Measurements from ENCODE around the gene SOX2.

Gene SOX2

GRCh38 chr3:181719991-181720680, 8.4 kb downstream of the SOX2 start:
- no peak for DNase-seq (ENCODE audit: low read depth)
- H3K4me3 ChIP-seq (ENCODE audit: low read length): no peak overlapping the region
- no peak for TF ChIP-seq CTCF (conservative IDR thresholded peaks at IDR 0.05; ENCODE audit: low read depth, low read length)

- no peak for TF ChIP-seq CTCF (conservative IDR thresholded peaks at IDR 0.05; ENCODE audit: low read depth, low read length)
- DNase-seq (ENCODE audit: low read depth): no peak
Observed at GRCh38 chr3:181721046-181721875, 9.5 kb downstream of the SOX2 start.

GRCh38 chr3:181722156-181722555, 10.4 kb downstream of the SOX2 start:
- no peak for DNase-seq (ENCODE audit: low read depth)
- TF ChIP-seq CTCF (conservative IDR thresholded peaks at IDR 0.05; ENCODE audit: low read depth, low read length): no peak
- no peak overlapping the region for H3K4me3 ChIP-seq (ENCODE audit: low read length)

More at GRCh38 chr3:181721046-181721875, 9.5 kb downstream of the SOX2 start:
- no peak overlapping the region for H3K4me3 ChIP-seq (ENCODE audit: low read length)

DNA sequence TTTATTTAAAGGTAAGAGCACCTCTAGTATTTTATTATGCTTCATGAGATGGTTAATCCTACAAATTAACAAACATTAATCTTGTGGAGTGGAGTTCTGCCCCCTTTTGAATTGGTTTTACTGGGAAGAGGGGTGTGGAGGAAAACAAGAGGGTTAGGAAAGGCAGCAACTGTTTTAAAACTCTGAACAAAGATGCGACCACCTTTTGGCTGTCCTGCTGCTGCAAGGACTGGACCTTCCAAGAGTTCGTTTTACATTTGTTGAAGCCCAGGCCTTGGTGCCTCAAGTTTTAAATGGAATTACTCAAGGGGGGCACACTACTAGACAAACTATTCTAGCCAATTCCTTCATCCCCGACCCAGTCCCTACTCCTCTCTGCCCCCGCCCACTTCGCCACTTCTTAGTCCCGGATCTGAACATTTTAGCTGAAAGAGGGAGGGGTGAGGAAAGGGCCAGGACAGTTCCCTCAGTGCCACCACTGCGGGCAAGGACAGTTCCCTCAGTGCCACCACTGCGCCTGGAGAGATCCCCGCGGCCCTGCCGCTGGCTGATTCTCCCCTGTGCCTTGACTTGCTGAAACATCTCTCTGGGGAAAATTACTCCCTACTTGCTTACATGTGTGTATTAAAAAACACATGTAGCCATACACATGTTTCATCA, 11.2 kb downstream of the SOX2 start:
- no peak for DNase-seq (ENCODE audit: low read depth)
- TF ChIP-seq CTCF (conservative IDR thresholded peaks at IDR 0.05; ENCODE audit: low read depth, low read length): no peak
- H3K4me3 ChIP-seq (ENCODE audit: low read length): no peak overlapping the region

- no peak for DNase-seq (ENCODE audit: low read depth)
- TF ChIP-seq CTCF (conservative IDR thresholded peaks at IDR 0.05; ENCODE audit: low read depth, low read length): no peak
- no peak overlapping the region for H3K4me3 ChIP-seq (ENCODE audit: low read length)
Observed at GRCh38 chr3:181723625-181724191, 12.0 kb downstream of the SOX2 start.

DNA sequence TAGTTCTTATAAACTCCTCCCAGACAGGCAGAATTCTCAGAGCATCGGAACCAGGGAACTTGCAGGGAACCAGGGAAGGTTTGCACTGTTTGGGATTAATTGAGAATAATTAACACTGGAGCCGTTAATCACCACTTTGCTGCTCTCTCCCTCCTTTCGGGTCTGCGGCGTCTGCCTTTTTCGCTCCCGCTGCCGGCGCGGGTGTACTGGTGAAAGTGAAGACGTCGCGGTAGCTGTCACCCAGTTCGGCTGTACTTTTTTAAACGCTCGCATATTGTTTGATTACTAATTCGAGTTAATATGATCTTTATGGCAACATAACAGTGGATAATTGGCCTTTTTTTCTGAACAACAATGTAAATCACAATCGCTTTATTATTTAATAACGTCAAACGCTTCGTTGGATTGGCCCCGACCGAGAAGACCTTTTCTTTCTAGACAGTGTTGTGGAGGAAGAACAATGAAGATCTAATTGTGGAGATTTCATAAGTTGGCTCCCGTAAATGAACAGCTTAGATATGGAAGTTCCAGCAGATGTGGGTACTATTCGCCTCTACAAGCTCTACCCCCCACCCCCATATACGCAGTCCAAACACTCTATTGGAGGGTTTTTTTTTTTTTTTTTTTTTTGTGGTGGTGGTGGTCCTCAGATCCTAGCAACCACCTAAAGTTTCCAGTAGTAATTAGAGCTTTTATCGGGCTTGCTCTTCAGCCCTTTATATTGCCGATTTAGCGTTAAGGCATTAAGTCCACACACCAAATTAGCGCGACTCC, 12.7 kb downstream of the SOX2 start:
- no peak for TF ChIP-seq CTCF (conservative IDR thresholded peaks at IDR 0.05; ENCODE audit: low read depth, low read length)
- no peak overlapping the region for H3K4me3 ChIP-seq (ENCODE audit: low read length)

More for the DNA sequence above, 12.7 kb downstream of the SOX2 start:
- DNase-seq (ENCODE audit: low read depth): no peak
